IMR-90 (cell line): ENCODE measurements around the gene ABCA6. TPM values are rescaled to one million over a fixed set of nuclear protein-coding genes. Genes with fewer than 3 reads are reported as not detected.

ENCODE experiments used
- ATAC-seq: fragments of 200-7000 bp; cut with Tn5 transposase; 2 replicates; pipeline ENCODE4 v1.9.1; 2020; ENCODE audit warnings: low read depth, mild to moderate bottlenecking, moderate library complexity
- BruUV-seq: library from RNA; stranded (reverse); fragments of 400-500 nt; replicated peaks from 2 replicates; lab custom pipeline; 2021; lab: Mats Ljungman, UMichigan
- CTCF ChIA-PET: fragments of 300-600 bp; formaldehyde crosslinking; extraction: SDS; loops from one replicate; lab custom pipeline; 2021; ENCODE audit warnings: antibody characterized with exemption; lab: Yijun Ruan, JAX
- POLR2A ChIA-PET: fragments of 300-600 bp; sonication (Branson Sonifier 250); formaldehyde crosslinking; loops from one replicate; lab custom pipeline; 2022; ENCODE audit warnings: antibody characterized with exemption; ENCODE audit not compliant: unreplicated experiment; lab: Charles Lee
- DNase-seq: peaks from one replicate; pipeline ENCODE4 v3.0.0; 2013
- H2AFZ ChIP-seq: replicated peaks from 2 replicates; pipeline ENCODE3; 2013; ENCODE audit warnings: low read length, mild to moderate bottlenecking; ENCODE audit not compliant: poor library complexity
- H2AK5ac ChIP-seq: 2 replicates; pipeline ENCODE4 v1.6.1; 2013; ENCODE audit warnings: low read depth, low read length, inconsistent platforms
- H2AK9ac ChIP-seq: replicated peaks from 2 replicates; pipeline ENCODE3; 2013; ENCODE audit warnings: mild to moderate bottlenecking, low read depth, low read length, moderate library complexity; ENCODE audit not compliant: poor library complexity
- H2BK120ac ChIP-seq: 2 replicates; pipeline ENCODE4 v1.6.1; 2013; ENCODE audit warnings: low read depth, low read length, inconsistent platforms
- H2BK15ac ChIP-seq: 3 replicates; pipeline ENCODE4 v1.6.1; 2013; ENCODE audit warnings: low read depth, low read length, inconsistent platforms
- H2BK20ac ChIP-seq: 2 replicates; pipeline ENCODE4 v1.6.1; 2013; ENCODE audit warnings: low read depth, mild to moderate bottlenecking, inconsistent platforms, low read length, moderate library complexity
- H2BK5ac ChIP-seq: 2 replicates; pipeline ENCODE4 v1.6.1; 2013; ENCODE audit warnings: mild to moderate bottlenecking, low read depth, low read length, inconsistent platforms; ENCODE audit not compliant: poor library complexity, severe bottlenecking
- H3K14ac ChIP-seq: replicated peaks from 2 replicates; pipeline ENCODE4 v1.6.1; 2013; ENCODE audit warnings: low read depth, low read length, inconsistent platforms
- H3K18ac ChIP-seq: 2 replicates; pipeline ENCODE4 v1.6.1; 2013; ENCODE audit warnings: low read depth, low read length, control low read depth
- H3K23ac ChIP-seq: 2 replicates; pipeline ENCODE4 v1.6.1; 2013; ENCODE audit warnings: low read depth, low read length, inconsistent platforms
- H3K27ac ChIP-seq: 2 replicates; pipeline ENCODE4 v1.5.1; 2013; ENCODE audit warnings: mild to moderate bottlenecking, control low read depth, low read length; ENCODE audit not compliant: insufficient read depth
- H3K27me3 ChIP-seq: 2 replicates; pipeline ENCODE4 v1.6.1; 2013; ENCODE audit warnings: low read length; ENCODE audit not compliant: control insufficient read depth, insufficient read depth
- H3K36me3 ChIP-seq: 2 replicates; pipeline ENCODE4 v1.6.1; 2013; ENCODE audit warnings: low read length, mixed read lengths; ENCODE audit not compliant: control insufficient read depth, insufficient read depth
- H3K4ac ChIP-seq: 2 replicates; pipeline ENCODE4 v1.6.1; 2013; ENCODE audit warnings: low read depth, low read length, inconsistent platforms
- H3K4me1 ChIP-seq: 2 replicates; pipeline ENCODE4 v1.6.1; 2013; ENCODE audit warnings: low read length, mixed read lengths; ENCODE audit not compliant: control insufficient read depth, insufficient read depth
- H3K4me2 ChIP-seq: 2 replicates; pipeline ENCODE4 v1.6.1; 2013; ENCODE audit warnings: low read depth, mild to moderate bottlenecking, control low read depth, low read length, moderate library complexity
- H3K4me3 ChIP-seq: 2 replicates; pipeline ENCODE4 v1.5.1; 2013; ENCODE audit warnings: low read depth, mild to moderate bottlenecking, control low read depth, low read length, moderate library complexity; ENCODE audit not compliant: insufficient read depth
- H3K56ac ChIP-seq: 2 replicates; pipeline ENCODE4 v1.6.1; 2013; ENCODE audit warnings: low read length, inconsistent platforms; ENCODE audit not compliant: insufficient read depth; ENCODE audit errors: extremely low read depth
- H3K79me1 ChIP-seq, 2 experiments: 2 replicates each; pipeline ENCODE4 v1.6.1; 2013; ENCODE audit warnings: low read length in 2 of 2, inconsistent platforms in 1 of 2, low read depth in 1 of 2
- H3K9ac ChIP-seq: 2 replicates; pipeline ENCODE4 v1.6.1; 2013; ENCODE audit warnings: low read depth, low read length, control low read depth
- H3K9me1 ChIP-seq: 2 replicates; pipeline ENCODE4 v1.6.1; 2013; ENCODE audit warnings: low read length, inconsistent platforms; ENCODE audit not compliant: insufficient read depth
- H3K9me3 ChIP-seq: 2 replicates; pipeline ENCODE4 v1.6.1; 2013; ENCODE audit warnings: low read length; ENCODE audit not compliant: control insufficient read depth, insufficient read depth
- H4K20me1 ChIP-seq: 2 replicates; pipeline ENCODE4 v1.6.1; 2013; ENCODE audit warnings: low read length, inconsistent platforms; ENCODE audit not compliant: insufficient read depth
- H4K5ac ChIP-seq: 2 replicates; pipeline ENCODE4 v1.6.1; 2013; ENCODE audit warnings: mild to moderate bottlenecking, low read depth, low read length, control low read depth
- H4K8ac ChIP-seq, 2 experiments: 2 replicates each; pipeline ENCODE4 v1.6.1; 2013; ENCODE audit warnings: low read depth in 2 of 2, low read length in 2 of 2, control low read depth in 1 of 2, inconsistent platforms in 1 of 2
- H4K91ac ChIP-seq: 2 replicates; pipeline ENCODE4 v1.6.1; 2013; ENCODE audit warnings: low read depth, low read length, inconsistent platforms; ENCODE audit not compliant: insufficient read depth
- BHLHE40 ChIP-seq: fragments of 150-350 bp; IDR thresholded peaks from 2 replicates; pipeline ENCODE4 v1.6.1; 2016; ENCODE audit warnings: mild to moderate bottlenecking, low read depth, low read length
- CEBPB ChIP-seq: IDR thresholded peaks from 2 replicates; pipeline ENCODE4 v1.6.1; 2012; ENCODE audit warnings: low read depth, low read length, improper control_type of control experiment
- CHD1 ChIP-seq: IDR thresholded peaks from 2 replicates; pipeline ENCODE4 v1.6.1; 2012; ENCODE audit warnings: low read depth, low read length, improper control_type of control experiment
- FOS ChIP-seq: fragments of 150-350 bp; IDR thresholded peaks from 2 replicates; pipeline ENCODE4 v1.6.1; 2016; ENCODE audit warnings: low read depth, low read length
- MAFK ChIP-seq: IDR thresholded peaks from 2 replicates; pipeline ENCODE4 v1.6.1; 2012; ENCODE audit warnings: low read depth, low read length, improper control_type of control experiment
- MAZ ChIP-seq: IDR thresholded peaks from 2 replicates; pipeline ENCODE4 v1.6.1; 2012; ENCODE audit warnings: low read depth, mild to moderate bottlenecking, low read length, improper control_type of control experiment, moderate library complexity, borderline replicate concordance
- MXI1 ChIP-seq: IDR thresholded peaks from 2 replicates; pipeline ENCODE4 v1.6.1; 2012; ENCODE audit warnings: low read depth, mild to moderate bottlenecking, low read length, moderate library complexity, borderline replicate concordance
- NFE2L2 ChIP-seq: fragments of 150-350 bp; IDR thresholded peaks from 2 replicates; pipeline ENCODE4 v1.6.1; 2016; ENCODE audit warnings: low read depth, mild to moderate bottlenecking, low read length
- POLR2A ChIP-seq: IDR thresholded peaks from 2 replicates; pipeline ENCODE4 v1.6.1; 2012; ENCODE audit warnings: mild to moderate bottlenecking, low read depth, low read length
- RAD21 ChIP-seq: IDR thresholded peaks from 2 replicates; pipeline ENCODE4 v1.6.1; 2012; ENCODE audit warnings: low read length, improper control_type of control experiment
- RCOR1 ChIP-seq: IDR thresholded peaks from 2 replicates; pipeline ENCODE4 v1.6.1; 2012; ENCODE audit warnings: mild to moderate bottlenecking, low read length, improper control_type of control experiment; ENCODE audit not compliant: insufficient replicate concordance
- RFX5 ChIP-seq: IDR thresholded peaks from 2 replicates; pipeline ENCODE4 v1.8.0; 2012; ENCODE audit warnings: low read depth, mild to moderate bottlenecking, low read length, moderate library complexity
- SMC3 ChIP-seq: fragments of 150-350 bp; IDR thresholded peaks from 2 replicates; pipeline ENCODE4 v1.6.1; 2016; ENCODE audit warnings: low read depth, mild to moderate bottlenecking, antibody characterized with exemption, low read length, moderate library complexity
- dilution Hi-C: fragments of 300-500 bp; cut with HindIII; formaldehyde crosslinking; loops from one replicate; pipeline ENCODE4 v1.14.3; 2018; ENCODE audit warnings: low sequenced_read_pairs; ENCODE audit not compliant: unreplicated experiment
- in situ Hi-C: fragments of 300-500 bp; cut with MboI; formaldehyde crosslinking; loops from 3 replicates; pipeline ENCODE4 v1.14.3; 2019; ENCODE audit warnings: low sequenced_read_pairs, inconsistent platforms, mixed read lengths
- intact Hi-C: fragments of 100-400 bp; cut with micrococcal nuclease; formaldehyde crosslinking; loops from 2 replicates; pipeline ENCODE4 v1.10.0; 2022
- polyA plus RNA-seq, 3 experiments: library from polyadenylated mRNA; depleted of rRNA; stranded (reverse); fragments of >200 nt; gene quantifications; 2 replicates each; pipeline ENCODE4 v1.2.3, GENCODE V29; 2012; ENCODE audit warnings: low replicate concordance in 1 of 3
- total RNA-seq: library from RNA; depleted of rRNA; stranded (reverse); fragments of >200 nt; gene quantifications from 2 replicates; pipeline ENCODE4 v1.2.3, GENCODE V29; 2012
- TF ChIP-seq, protein P1 (sequence below): fragments of 150-350 bp; IDR thresholded peaks from 2 replicates; pipeline ENCODE4 v1.6.1; 2017; ENCODE audit warnings: mild to moderate bottlenecking, antibody characterized with exemption, low read length, low read depth
- TF ChIP-seq, protein P2 (sequence below): conservative IDR thresholded peaks from 2 replicates; pipeline ENCODE4 v1.5.1; 2012; ENCODE audit warnings: mild to moderate bottlenecking, low read depth, low read length, improper control_type of control experiment
- TF ChIP-seq, protein P3 (sequence below): fragments of 150-350 bp; IDR thresholded peaks from 2 replicates; pipeline ENCODE4 v1.6.1; 2016; ENCODE audit warnings: low read depth, mild to moderate bottlenecking, low read length, moderate library complexity, borderline replicate concordance

Gene ABCA6
- total and polyA plus RNA-seq, 2 of the 4 experiments (the other 2 are of a cell fraction): under 0.01 TPM; not detected in 1

DNA sequence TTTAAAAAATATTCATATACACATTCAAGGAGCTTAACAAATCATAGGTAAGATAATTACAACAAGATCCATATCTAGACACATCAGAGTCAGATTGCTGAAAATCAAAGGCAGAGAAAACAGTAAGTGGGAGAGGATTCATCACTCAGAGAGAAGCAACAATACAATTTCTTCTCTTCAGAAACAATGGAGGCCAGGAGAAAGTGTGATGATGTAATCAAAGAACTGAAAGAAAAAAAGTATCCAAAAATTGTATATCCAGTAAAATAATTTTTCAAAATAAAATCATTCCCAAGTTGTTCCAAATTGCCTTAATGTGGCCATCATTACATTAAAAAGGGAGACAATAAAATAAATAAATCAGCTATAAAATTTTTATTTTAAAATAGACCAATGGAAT, 17.7 kb upstream of the ABCA6 start:
- H2AK5ac ChIP-seq: no peak overlapping the region
- no peak overlapping the region for H3K56ac ChIP-seq
- H3K27me3 ChIP-seq: no peaks in the 10 kb centered on the region
- H3K79me1 ChIP-seq: no peaks in the 10 kb centered on the region
- no peaks in the 10 kb centered on the region for H3K9me1 ChIP-seq
- no peak overlapping the region for H4K91ac ChIP-seq
- no peak for DNase-seq
- no peak overlapping the region for H3K9ac ChIP-seq
- ChIA-PET CTCF (no interaction called here), POLR2A (no interaction called here)
- in situ Hi-C loops: no loop called here
- no peaks in the 10 kb centered on the region for H3K9me3 ChIP-seq
- TF ChIP-seq CEBPB (no peak), SMC3 (no peak), MAZ (no peak), CHD1 (no peak), NFE2L2 (no peak), MXI1 (no peak), BHLHE40 (no peak), FOS (no peak), POLR2A (no peak), RAD21 (no peak), RFX5 (no peak), MAFK (no peak), RCOR1 (no peak)
- TF ChIP-seq, protein P1, sequence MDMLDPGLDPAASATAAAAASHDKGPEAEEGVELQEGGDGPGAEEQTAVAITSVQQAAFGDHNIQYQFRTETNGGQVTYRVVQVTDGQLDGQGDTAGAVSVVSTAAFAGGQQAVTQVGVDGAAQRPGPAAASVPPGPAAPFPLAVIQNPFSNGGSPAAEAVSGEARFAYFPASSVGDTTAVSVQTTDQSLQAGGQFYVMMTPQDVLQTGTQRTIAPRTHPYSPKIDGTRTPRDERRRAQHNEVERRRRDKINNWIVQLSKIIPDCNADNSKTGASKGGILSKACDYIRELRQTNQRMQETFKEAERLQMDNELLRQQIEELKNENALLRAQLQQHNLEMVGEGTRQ: no peak
- TF ChIP-seq, protein P2, sequence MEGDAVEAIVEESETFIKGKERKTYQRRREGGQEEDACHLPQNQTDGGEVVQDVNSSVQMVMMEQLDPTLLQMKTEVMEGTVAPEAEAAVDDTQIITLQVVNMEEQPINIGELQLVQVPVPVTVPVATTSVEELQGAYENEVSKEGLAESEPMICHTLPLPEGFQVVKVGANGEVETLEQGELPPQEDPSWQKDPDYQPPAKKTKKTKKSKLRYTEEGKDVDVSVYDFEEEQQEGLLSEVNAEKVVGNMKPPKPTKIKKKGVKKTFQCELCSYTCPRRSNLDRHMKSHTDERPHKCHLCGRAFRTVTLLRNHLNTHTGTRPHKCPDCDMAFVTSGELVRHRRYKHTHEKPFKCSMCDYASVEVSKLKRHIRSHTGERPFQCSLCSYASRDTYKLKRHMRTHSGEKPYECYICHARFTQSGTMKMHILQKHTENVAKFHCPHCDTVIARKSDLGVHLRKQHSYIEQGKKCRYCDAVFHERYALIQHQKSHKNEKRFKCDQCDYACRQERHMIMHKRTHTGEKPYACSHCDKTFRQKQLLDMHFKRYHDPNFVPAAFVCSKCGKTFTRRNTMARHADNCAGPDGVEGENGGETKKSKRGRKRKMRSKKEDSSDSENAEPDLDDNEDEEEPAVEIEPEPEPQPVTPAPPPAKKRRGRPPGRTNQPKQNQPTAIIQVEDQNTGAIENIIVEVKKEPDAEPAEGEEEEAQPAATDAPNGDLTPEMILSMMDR: no peak
- TF ChIP-seq, protein P3, sequence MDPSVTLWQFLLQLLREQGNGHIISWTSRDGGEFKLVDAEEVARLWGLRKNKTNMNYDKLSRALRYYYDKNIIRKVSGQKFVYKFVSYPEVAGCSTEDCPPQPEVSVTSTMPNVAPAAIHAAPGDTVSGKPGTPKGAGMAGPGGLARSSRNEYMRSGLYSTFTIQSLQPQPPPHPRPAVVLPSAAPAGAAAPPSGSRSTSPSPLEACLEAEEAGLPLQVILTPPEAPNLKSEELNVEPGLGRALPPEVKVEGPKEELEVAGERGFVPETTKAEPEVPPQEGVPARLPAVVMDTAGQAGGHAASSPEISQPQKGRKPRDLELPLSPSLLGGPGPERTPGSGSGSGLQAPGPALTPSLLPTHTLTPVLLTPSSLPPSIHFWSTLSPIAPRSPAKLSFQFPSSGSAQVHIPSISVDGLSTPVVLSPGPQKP: no peak
- H3K18ac ChIP-seq: no peak overlapping the region
- H3K4me3 ChIP-seq: no peak overlapping the region
- BruUV-seq: no TSS peak
- H2BK20ac ChIP-seq: no peak overlapping the region
- H3K27ac ChIP-seq: no peak overlapping the region
- H4K20me1 ChIP-seq: no peaks in the 10 kb centered on the region
- H3K23ac ChIP-seq: no peak overlapping the region
- no peak overlapping the region for H3K14ac ChIP-seq
- H3K4me2 ChIP-seq: no peak overlapping the region
- H2BK120ac ChIP-seq: no peak overlapping the region
- ATAC-seq: no peak
- no peak overlapping the region for H2AFZ ChIP-seq
- dilution Hi-C loops: no loop called here
- intact Hi-C loops: loop anchor here (5.0 kb wide), 1 partner anchor 63 kb away; no protein-coding TSS in a partner anchor
- no peak overlapping the region for H4K5ac ChIP-seq
- H2BK5ac ChIP-seq: no peak overlapping the region
- no peaks in the 10 kb centered on the region for H3K4me1 ChIP-seq
- no peak overlapping the region for H3K4ac ChIP-seq
- H2AK9ac ChIP-seq: no peak overlapping the region
- H3K36me3 ChIP-seq: no peaks in the 10 kb centered on the region
- H2BK15ac ChIP-seq: no peak overlapping the region
- H4K8ac ChIP-seq: no peak overlapping the region
